Thymus (tissue), 11 donors: ENCODE data around the gene KCNS3. TPM values are rescaled to one million over a fixed set of nuclear protein-coding genes. Genes with fewer than 3 reads are reported as not detected.

Experiments used
- DNase-seq, 9 donors: peaks; one replicate each; pipeline ENCODE4 v3.0.0-alpha.2; 2013; ENCODE audit warnings: low spot score in 9 of 9, low read depth in 6 of 9, missing footprints in 1 of 9
- H3K27ac ChIP-seq, 2 donors: one replicate each; pipeline ENCODE4 v1.5.1; 2013; ENCODE audit warnings: control low read depth in 1 of 2, low read depth in 1 of 2, low read length in 1 of 2, mild to moderate bottlenecking in 1 of 2, moderate library complexity in 1 of 2
- H3K27me3 ChIP-seq, 2 donors: one replicate each; pipeline ENCODE4 v1.5.1; 2013; ENCODE audit warnings: low read length in 1 of 2; ENCODE audit not compliant: control insufficient read depth in 2 of 2, insufficient read depth in 1 of 2
- H3K36me3 ChIP-seq, 2 donors: one replicate each; pipeline ENCODE4 v1.5.1; 2013; ENCODE audit warnings: low read length in 1 of 2, mild to moderate bottlenecking in 1 of 2, moderate library complexity in 1 of 2; ENCODE audit not compliant: control insufficient read depth in 2 of 2, insufficient read depth in 2 of 2
- H3K4me1 ChIP-seq, 2 donors: one replicate each; pipeline ENCODE4 v1.5.1; 2013; ENCODE audit warnings: low read length in 2 of 2; ENCODE audit not compliant: control insufficient read depth in 2 of 2, insufficient read depth in 2 of 2
- H3K4me3 ChIP-seq, 2 donors: one replicate each; pipeline ENCODE4 v1.5.1; 2013; ENCODE audit warnings: low read length in 2 of 2, control low read depth in 1 of 2, mild to moderate bottlenecking in 1 of 2
- H3K9me3 ChIP-seq, 2 donors: one replicate each; pipeline ENCODE4 v1.5.1; 2013; ENCODE audit warnings: low read length in 1 of 2, mild to moderate bottlenecking in 1 of 2; ENCODE audit not compliant: control insufficient read depth in 2 of 2, insufficient read depth in 1 of 2
- WGBS: extraction: QIAGEN DNeasy Blood & Tissue Kit; methylation state at CpG from one replicate; pipeline ENCODE4 v1.1.7; 2013; 5-methylcytosine and 5-hydroxymethylcytosine counted together
- polyA plus RNA-seq: library from polyadenylated mRNA; stranded (reverse); fragments of 200-250 nt; gene quantifications from one replicate; pipeline ENCODE4 v1.2.3, GENCODE V29; 2013
- total RNA-seq: library from RNA; stranded (reverse); fragments of 120-200 nt; gene quantifications from one replicate; pipeline ENCODE4 v1.2.4, GENCODE V29; 2013
- donor health status: healthy.

The KCNS3 gene
- total and polyA plus RNA-seq, 2 donors: 0.52 to 0.68 TPM

- Histone ChIP-seq H3K36me3 (no peaks in the 10 kb centered on the region), H3K27me3 (no peaks in the 10 kb centered on the region), H3K4me1 (no peaks in the 10 kb centered on the region), H3K4me3 (no peak overlapping the region), H3K27ac (no peak overlapping the region), H3K9me3 (no peaks in the 10 kb centered on the region)
- DNase-seq: no peak
- 95% methylated on average over 5 of the region's 5 CpGs for WGBS
These were observed 29.2 kb upstream of the KCNS3 start for GRCh38 chr2:17849275-17849674.

- no peaks in the 10 kb centered on the region for H3K27me3 ChIP-seq
- no peak for DNase-seq
- no peaks in the 10 kb centered on the region for H3K36me3 ChIP-seq
- H3K27ac ChIP-seq: no peak overlapping the region
- H3K4me3 ChIP-seq: no peak overlapping the region
- WGBS: 95% methylated on average over 4 of the region's 4 CpGs
- H3K9me3 ChIP-seq: no peaks in the 10 kb centered on the region
- no peaks in the 10 kb centered on the region for H3K4me1 ChIP-seq
These were observed 28.3 kb upstream of the KCNS3 start for GRCh38 chr2:17850151-17850550.

- H3K27ac ChIP-seq: no peak overlapping the region
- no peaks in the 10 kb centered on the region for H3K27me3 ChIP-seq
- no peaks in the 10 kb centered on the region for H3K4me1 ChIP-seq
- no peaks in the 10 kb centered on the region for H3K36me3 ChIP-seq
- WGBS: 46% methylated on average over 9 of the region's 9 CpGs
- H3K4me3 ChIP-seq: no peak overlapping the region
- H3K9me3 ChIP-seq: no peaks in the 10 kb centered on the region
- DNase-seq: peak in 3 of 9 donors; percentile 4 to 49 (median 33)
These were observed 26.5 kb upstream of the KCNS3 start for GRCh38 chr2:17851731-17852585.

- no peak for DNase-seq
- 82% methylated on average over 4 of the region's 4 CpGs for WGBS
- Histone ChIP-seq H3K27me3 (no peaks in the 10 kb centered on the region), H3K4me3 (no peak overlapping the region), H3K9me3 (no peaks in the 10 kb centered on the region), H3K4me1 (no peaks in the 10 kb centered on the region), H3K36me3 (no peaks in the 10 kb centered on the region), H3K27ac (no peak overlapping the region)
These were observed 24.7 kb upstream of the KCNS3 start for GRCh38 chr2:17853799-17854198.

GRCh38 chr2:17857021-17857420, 21.4 kb upstream of the KCNS3 start:
- H3K4me1 ChIP-seq: no peaks in the 10 kb centered on the region
- H3K27ac ChIP-seq: no peak overlapping the region
- 72% methylated on average over 3 of the region's 3 CpGs for WGBS
- no peak for DNase-seq
- no peak overlapping the region for H3K4me3 ChIP-seq
- no peaks in the 10 kb centered on the region for H3K36me3 ChIP-seq
- no peaks in the 10 kb centered on the region for H3K27me3 ChIP-seq
- H3K9me3 ChIP-seq: no peaks in the 10 kb centered on the region

- no peak for DNase-seq
- no peak overlapping the region for H3K4me3 ChIP-seq
- no peaks in the 10 kb centered on the region for H3K4me1 ChIP-seq
- H3K9me3 ChIP-seq: no peaks in the 10 kb centered on the region
- H3K36me3 ChIP-seq: no peaks in the 10 kb centered on the region
- WGBS: 81% methylated on average over 1 of the region's 1 CpG
- H3K27me3 ChIP-seq: no peaks in the 10 kb centered on the region
- H3K27ac ChIP-seq: no peak overlapping the region
These were observed 20.4 kb upstream of the KCNS3 start for GRCh38 chr2:17858064-17858463.

GRCh38 chr2:17863539-17863938, 14.9 kb upstream of the KCNS3 start:
- no peaks in the 10 kb centered on the region for H3K36me3 ChIP-seq
- 77% methylated on average over 4 of the region's 4 CpGs for WGBS
- H3K4me1 ChIP-seq: no peaks in the 10 kb centered on the region
- H3K27ac ChIP-seq: no peak overlapping the region
- DNase-seq: no peak
- H3K4me3 ChIP-seq: no peak overlapping the region
- no peaks in the 10 kb centered on the region for H3K9me3 ChIP-seq
- no peaks in the 10 kb centered on the region for H3K27me3 ChIP-seq

GRCh38 chr2:17864676-17865075, 13.8 kb upstream of the KCNS3 start:
- Histone ChIP-seq H3K36me3 (no peaks in the 10 kb centered on the region), H3K4me1 (no peaks in the 10 kb centered on the region), H3K9me3 (no peaks in the 10 kb centered on the region), H3K27ac (no peak overlapping the region), H3K4me3 (no peak overlapping the region), H3K27me3 (no peaks in the 10 kb centered on the region)
- WGBS: 83% methylated on average over 1 of the region's 1 CpG
- no peak for DNase-seq

- no peaks in the 10 kb centered on the region for H3K9me3 ChIP-seq
- no peaks in the 10 kb centered on the region for H3K4me1 ChIP-seq
- DNase-seq: no peak
- H3K27ac ChIP-seq: no peak overlapping the region
- 91% methylated on average over 2 of the region's 2 CpGs for WGBS
- H3K27me3 ChIP-seq: peaks cover 0 to 4% of the 10 kb centered on the region in 2 donors
- no peak overlapping the region for H3K4me3 ChIP-seq
- no peaks in the 10 kb centered on the region for H3K36me3 ChIP-seq
These were observed 11.3 kb upstream of the KCNS3 start for GRCh38 chr2:17867133-17867532.
